GM12875 (cell line): ENCODE measurements around the gene LIG1.

ENCODE experiments used
- H3K4me3 ChIP-seq: one replicate; pipeline ENCODE4 v1.5.1; 2011; ENCODE audit warnings: low read depth, low read length, control low read depth
- CTCF ChIP-seq: IDR thresholded peaks from 2 replicates; pipeline ENCODE4 v1.5.1; 2011; ENCODE audit warnings: low read depth, mild to moderate bottlenecking, control low read depth, inconsistent platforms, low read length, moderate library complexity, borderline replicate concordance; ENCODE audit not compliant: insufficient read depth

Gene LIG1

DNA sequence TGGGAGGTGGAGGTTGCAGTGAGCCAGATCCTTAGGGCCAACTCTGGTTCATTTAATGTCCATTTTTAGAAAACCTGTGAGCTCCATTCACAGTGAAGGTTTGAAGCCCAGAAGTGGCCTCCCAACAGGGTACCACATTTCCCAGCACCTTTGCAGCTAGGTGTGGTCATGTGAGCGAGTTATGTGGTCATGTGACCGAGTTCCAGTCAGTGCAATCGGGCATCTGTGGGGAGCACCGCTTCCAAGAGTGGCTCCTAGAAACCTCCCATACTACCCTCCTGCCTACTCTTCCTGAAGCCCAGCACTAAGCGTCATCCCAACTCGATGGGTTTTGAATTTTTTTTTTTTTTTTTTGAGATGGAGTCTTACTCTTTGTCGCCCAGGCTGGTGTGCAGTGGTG is 58.9 kb downstream of the LIG1 start:
- H3K4me3 ChIP-seq: no peak overlapping the region
- TF ChIP-seq CTCF: no peak

DNA sequence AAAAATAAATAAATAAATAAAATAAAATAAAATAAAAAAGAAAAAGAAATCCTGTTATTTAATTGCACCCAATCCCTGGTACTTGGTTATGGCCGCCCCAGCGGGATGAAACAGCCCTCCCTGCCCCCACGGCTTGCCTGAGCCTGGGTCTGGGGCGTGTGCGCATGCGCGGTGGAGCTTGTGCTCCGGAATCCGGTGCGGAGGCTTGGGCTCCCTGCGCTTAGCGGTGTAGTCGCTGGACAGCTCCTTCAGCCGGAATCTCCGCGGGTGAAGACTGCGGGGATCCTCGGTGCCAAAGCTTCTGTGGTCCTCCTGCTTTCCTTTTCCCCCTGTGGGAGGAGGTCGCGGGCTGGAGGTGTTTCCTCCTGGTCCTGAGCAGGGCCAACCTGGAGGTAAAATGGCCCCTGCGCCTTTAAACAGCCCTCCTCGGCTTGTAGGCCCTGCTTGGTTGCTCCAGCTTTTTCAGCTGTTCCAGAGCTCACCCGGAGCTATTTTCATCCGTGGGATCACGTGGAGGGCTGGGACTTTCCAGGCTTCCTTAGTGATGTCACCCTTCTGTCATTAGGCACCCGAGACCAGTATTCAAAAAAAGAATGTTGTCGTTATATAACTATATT is 59.7 kb downstream of the LIG1 start, which contains the start of gene PLA2G4C:
Gene PLA2G4C (minus strand): TSS at position 468 of the 617 bp plus-strand sequence. CDS start 4,288 bp downstream, outside the sequence.
- peak within 1 kb of the TSS; percentile 72 for H3K4me3 ChIP-seq
- TF ChIP-seq CTCF: no peak

DNA sequence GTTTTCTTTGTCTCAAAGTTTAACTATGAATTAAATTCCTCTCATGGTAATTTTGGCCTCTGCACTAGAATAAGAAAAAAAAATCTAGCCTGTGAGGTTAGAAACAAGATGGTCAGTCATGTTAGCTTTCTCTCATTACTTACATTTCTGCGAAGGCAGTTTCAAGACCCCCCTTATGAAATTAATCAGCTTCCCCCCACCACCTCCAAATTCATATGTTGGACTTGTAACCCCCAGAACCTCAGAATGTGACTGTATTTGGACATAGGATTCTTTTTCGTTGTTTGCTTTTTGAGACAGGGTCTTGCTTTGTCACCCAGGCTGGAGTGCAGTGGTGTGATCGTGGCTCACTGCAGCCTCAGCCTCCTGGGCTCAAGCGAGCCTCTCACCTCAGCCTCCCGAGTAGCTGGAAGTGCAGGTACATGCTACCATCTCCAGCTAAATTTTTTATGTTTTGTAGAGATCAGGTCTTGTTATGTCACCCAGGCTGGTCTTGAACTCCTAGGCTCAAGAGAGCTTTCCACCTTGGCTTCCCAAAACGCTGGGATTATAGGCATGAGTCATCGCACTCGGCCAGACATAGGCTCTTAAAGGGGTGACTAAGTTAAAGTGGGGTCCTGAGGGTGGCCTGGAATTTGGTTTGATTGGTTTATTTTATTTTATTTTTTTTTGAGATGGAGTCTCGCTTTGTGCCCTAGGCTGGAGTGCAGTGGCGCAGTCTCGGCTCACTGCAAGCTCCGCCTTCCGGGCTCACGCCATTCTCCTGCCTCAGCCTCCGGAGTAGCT is 61.0 kb downstream of the LIG1 start:
- H3K4me3 ChIP-seq: no peak overlapping the region
- no peak for TF ChIP-seq CTCF

GRCh38 chr19:48103922-48104321 is 66.2 kb downstream of the LIG1 start:
- TF ChIP-seq CTCF: no peak
- H3K4me3 ChIP-seq: no peak overlapping the region

DNA sequence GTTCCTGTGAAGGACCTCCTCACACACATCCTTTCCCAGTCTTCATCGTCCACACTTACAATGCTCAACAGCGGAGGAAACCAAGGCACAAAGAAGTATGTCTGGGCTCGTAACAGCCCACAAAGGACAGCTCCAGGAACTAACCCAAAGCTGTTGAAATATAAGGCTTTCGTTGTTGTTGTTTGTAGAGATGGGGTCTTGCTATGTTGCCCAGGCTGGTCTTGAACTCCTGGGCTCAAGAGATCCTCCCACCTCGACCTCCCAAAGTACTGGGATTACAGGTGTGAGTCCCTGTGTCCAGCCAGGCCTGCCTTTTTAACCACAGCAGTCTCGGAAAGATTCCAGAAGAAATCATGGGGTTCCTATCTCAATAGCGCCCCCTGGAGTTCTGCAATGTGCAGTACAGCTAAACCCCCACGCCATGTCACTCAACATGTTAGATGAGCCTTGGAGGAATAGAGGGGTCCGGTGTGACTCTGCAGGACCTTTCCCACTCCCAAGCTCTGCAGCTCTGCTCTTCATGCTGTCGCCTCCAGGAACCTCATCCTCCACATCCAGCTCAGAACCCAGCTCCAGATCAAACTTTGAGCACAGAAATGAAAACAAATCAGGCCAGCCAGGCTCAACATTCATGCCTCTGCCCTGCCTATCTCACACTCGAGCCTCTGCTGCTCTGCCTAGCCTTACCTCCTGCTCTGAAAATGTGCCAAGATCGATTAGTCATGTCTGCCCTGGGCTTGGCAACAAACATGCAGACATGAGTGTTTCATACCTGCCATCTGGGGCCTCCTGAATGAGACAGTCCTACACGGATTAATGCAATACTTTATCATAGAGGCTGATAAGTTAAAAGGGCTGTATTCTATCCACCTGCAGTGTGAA is 67.0 kb downstream of the LIG1 start:
- no peak overlapping the region for H3K4me3 ChIP-seq

More for the DNA sequence above, 67.0 kb downstream of the LIG1 start:
- TF ChIP-seq CTCF: peak; percentile 60; the same call in 1 of the 2 replicates
